Superior temporal gyrus (tissue), 1 donor: Measurements from ENCODE around the gene GPR162.

Experiments used
- DNase-seq: peaks from one replicate; pipeline ENCODE4 v3.0.0-alpha.2; 2016; ENCODE audit errors: extremely low spot score

Gene GPR162

GRCh38 chr12:6822426-6823135 lies 960 bp downstream of the GPR162 start:
- DNase-seq = peak; percentile 23

GRCh38 chr12:6823182-6824084 lies 1.8 kb downstream of the GPR162 start:
- no peak for DNase-seq

GRCh38 chr12:6824085-6824775 lies 2.6 kb downstream of the GPR162 start:
- DNase-seq = peak; percentile 21

GRCh38 chr12:6824901-6825381 lies 3.3 kb downstream of the GPR162 start:
- peak; percentile 23 for DNase-seq

- peak; percentile 92 for DNase-seq
Measured at GRCh38 chr12:6825398-6826124, 3.9 kb downstream of the GPR162 start.

- no peak for DNase-seq
Measured at GRCh38 chr12:6826125-6826733, 4.6 kb downstream of the GPR162 start.

GRCh38 chr12:6826734-6827436 lies 5.3 kb downstream of the GPR162 start:
- DNase-seq = no peak

GRCh38 chr12:6827437-6827911 lies 5.9 kb downstream of the GPR162 start:
- peak; percentile 77 for DNase-seq

GRCh38 chr12:6827982-6828780 lies 6.6 kb downstream of the GPR162 start, which contains the start of gene P3H3:
Gene P3H3, plus strand, starts transcription at chr12:6828407. Its CDS starts 34 bp downstream, at chr12:6828441.
- DNase-seq = peak; percentile 21

GRCh38 chr12:6828781-6829535 lies 7.3 kb downstream of the GPR162 start:
- DNase-seq = peak; percentile 17

GRCh38 chr12:6829536-6830220 lies 8.1 kb downstream of the GPR162 start:
- DNase-seq = no peak

GRCh38 chr12:6830286-6830890 lies 8.8 kb downstream of the GPR162 start:
- DNase-seq = no peak

GRCh38 chr12:6830999-6831398 lies 9.4 kb downstream of the GPR162 start:
- DNase-seq = no peak

GRCh38 chr12:6831450-6831995 lies 9.9 kb downstream of the GPR162 start:
- no peak for DNase-seq

GRCh38 chr12:6832125-6832524 lies 10.5 kb downstream of the GPR162 start:
- DNase-seq = no peak

- no peak for DNase-seq
Measured at GRCh38 chr12:6833189-6833890, 11.7 kb downstream of the GPR162 start.

GRCh38 chr12:6834254-6834653 lies 12.6 kb downstream of the GPR162 start:
- DNase-seq = no peak
